ENCODE data around the gene MARS1.

MARS1 gene

GRCh38 chr12:57458665-57459054 lies 29.2 kb upstream of the MARS1 start:
- no peak for DNase-seq

GRCh38 chr12:57459055-57459749 lies 28.7 kb upstream of the MARS1 start:
- DNase-seq: peak; percentile 92

GRCh38 chr12:57459750-57460467 lies 28.0 kb upstream of the MARS1 start, which contains the start of gene GLI1:
Gene GLI1 (plus strand): TSS chr12:57459785. CDS start chr12:57463692, 3,907 bp downstream.
- DNase-seq: no peak

GRCh38 chr12:57460468-57460784 lies 27.4 kb upstream of the MARS1 start:
- no peak for DNase-seq

- no peak for DNase-seq
Measured at GRCh38 chr12:57460841-57461275, 27.0 kb upstream of the MARS1 start.

GRCh38 chr12:57461276-57461916 lies 26.5 kb upstream of the MARS1 start:
- no peak for DNase-seq

GRCh38 chr12:57461917-57462250 lies 26.0 kb upstream of the MARS1 start:
- DNase-seq: no peak

- DNase-seq: peak; percentile 88
Measured at GRCh38 chr12:57462251-57462911, 25.5 kb upstream of the MARS1 start.

GRCh38 chr12:57462912-57463253 lies 25.0 kb upstream of the MARS1 start:
- DNase-seq: no peak

GRCh38 chr12:57464569-57464968 lies 23.3 kb upstream of the MARS1 start:
- no peak for DNase-seq

- DNase-seq: no peak
Measured at GRCh38 chr12:57465030-57465746, 22.7 kb upstream of the MARS1 start.

- no peak for DNase-seq
Measured at GRCh38 chr12:57465747-57466505, 21.9 kb upstream of the MARS1 start.

GRCh38 chr12:57467212-57467874 lies 20.5 kb upstream of the MARS1 start:
- no peak for DNase-seq

- no peak for DNase-seq
Measured at GRCh38 chr12:57467915-57468314, 20.0 kb upstream of the MARS1 start.

- no peak for DNase-seq
Measured at GRCh38 chr12:57469296-57470164, 18.3 kb upstream of the MARS1 start.

- no peak for DNase-seq
Measured at GRCh38 chr12:57470286-57470969, 17.4 kb upstream of the MARS1 start.

GRCh38 chr12:57470970-57471656 lies 16.8 kb upstream of the MARS1 start:
- DNase-seq: no peak

- no peak for DNase-seq
Measured at GRCh38 chr12:57471661-57472060, 16.2 kb upstream of the MARS1 start.

- no peak for DNase-seq
Measured at GRCh38 chr12:57472391-57472790, 15.5 kb upstream of the MARS1 start.

GRCh38 chr12:57473392-57473791 lies 14.5 kb upstream of the MARS1 start:
- DNase-seq: no peak

All from activated T-cell treated with anti-CD3 and anti-CD28 coated beads for 4 hours (primary cell).